ENCODE measurements around the gene TNFAIP8. TPM values are rescaled to one million over a fixed set of nuclear protein-coding genes. Genes with fewer than 3 reads are reported as not detected.

The TNFAIP8 gene
- total RNA-seq, 1 experiment from 2014 or later = 7.3 TPM

DNA sequence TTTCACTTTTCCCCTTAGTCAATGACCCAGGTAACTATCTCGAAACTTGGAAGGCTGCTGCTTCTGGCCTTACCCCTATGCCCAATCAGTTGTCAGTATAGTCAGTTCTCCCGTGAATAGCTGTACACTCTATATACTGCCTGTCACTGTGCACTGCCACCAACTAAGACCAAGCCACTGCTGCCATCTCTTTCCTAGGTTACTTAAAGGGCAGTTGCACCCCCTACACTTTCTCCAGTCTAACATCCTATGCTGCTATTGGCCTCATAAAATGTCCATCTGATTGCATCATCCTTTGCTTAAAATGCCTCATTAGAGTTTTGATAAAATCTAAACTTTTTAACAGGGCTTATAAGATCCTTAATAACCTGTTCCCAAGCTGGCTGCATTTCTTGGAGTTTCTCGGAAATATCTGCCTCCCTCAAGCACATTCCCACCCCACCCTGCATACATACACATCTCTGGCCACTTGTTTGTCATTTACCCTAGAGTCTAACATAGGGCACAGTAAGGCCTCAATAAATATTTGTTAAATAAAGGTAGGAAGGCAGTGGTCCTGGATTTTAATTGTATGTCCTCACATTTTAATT lies 32.8 kb upstream of the TNFAIP8 start:
- no peak overlapping the region for H3K27ac ChIP-seq (ENCODE audit: insufficient read length, low read depth, low read length)
- H3K27ac Mint-ChIP-seq = peak overlapping the region in 1 of 3 experiments; percentile 74; a peak in 2 of 7 replicates
- H2AFZ ChIP-seq (ENCODE audit: low read length) = no peak overlapping the region

More for the DNA sequence above, 32.8 kb upstream of the TNFAIP8 start:
- peaks cover 5% of the 10 kb centered on the region for H3K4me1 ChIP-seq (ENCODE audit: insufficient read depth, low read length)
- no peaks in the 10 kb centered on the region for H3K36me3 Mint-ChIP-seq (ENCODE audit: insufficient read depth in 1 of 3, low read depth in 3 of 3)
- H3K9ac ChIP-seq (ENCODE audit: extremely low read depth, insufficient read length, low read length) = no peak overlapping the region
- H2BK12ac ChIP-seq (ENCODE audit: insufficient read length, low read depth, low read length) = no peak overlapping the region
- TF ChIP-seq, protein P1, sequence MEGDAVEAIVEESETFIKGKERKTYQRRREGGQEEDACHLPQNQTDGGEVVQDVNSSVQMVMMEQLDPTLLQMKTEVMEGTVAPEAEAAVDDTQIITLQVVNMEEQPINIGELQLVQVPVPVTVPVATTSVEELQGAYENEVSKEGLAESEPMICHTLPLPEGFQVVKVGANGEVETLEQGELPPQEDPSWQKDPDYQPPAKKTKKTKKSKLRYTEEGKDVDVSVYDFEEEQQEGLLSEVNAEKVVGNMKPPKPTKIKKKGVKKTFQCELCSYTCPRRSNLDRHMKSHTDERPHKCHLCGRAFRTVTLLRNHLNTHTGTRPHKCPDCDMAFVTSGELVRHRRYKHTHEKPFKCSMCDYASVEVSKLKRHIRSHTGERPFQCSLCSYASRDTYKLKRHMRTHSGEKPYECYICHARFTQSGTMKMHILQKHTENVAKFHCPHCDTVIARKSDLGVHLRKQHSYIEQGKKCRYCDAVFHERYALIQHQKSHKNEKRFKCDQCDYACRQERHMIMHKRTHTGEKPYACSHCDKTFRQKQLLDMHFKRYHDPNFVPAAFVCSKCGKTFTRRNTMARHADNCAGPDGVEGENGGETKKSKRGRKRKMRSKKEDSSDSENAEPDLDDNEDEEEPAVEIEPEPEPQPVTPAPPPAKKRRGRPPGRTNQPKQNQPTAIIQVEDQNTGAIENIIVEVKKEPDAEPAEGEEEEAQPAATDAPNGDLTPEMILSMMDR (conservative IDR thresholded peaks at IDR 0.05) = no peak
- no peak overlapping the region for H2AK5ac ChIP-seq (ENCODE audit: insufficient read length, low read length)
- H3K4ac ChIP-seq (ENCODE audit: low read depth, low read length) = no peak overlapping the region
- H4K20me1 ChIP-seq (ENCODE audit: control insufficient read depth, insufficient read depth, insufficient read length) = no peaks in the 10 kb centered on the region
- no peak overlapping the region for H4K8ac ChIP-seq (replicated peaks; ENCODE audit: insufficient read length, low read depth, low read length)
- no peak overlapping the region for H3K14ac ChIP-seq (ENCODE audit: insufficient read depth, low read length)
- peaks cover 58 to 60% of the 10 kb centered on the region in 2 experiments for H3K4me1 Mint-ChIP-seq
- no peaks in the 10 kb centered on the region for H3K79me2 ChIP-seq (ENCODE audit: insufficient read depth, low read length)
- H2BK120ac ChIP-seq (ENCODE audit: low read depth, low read length, poor library complexity, severe bottlenecking) = no peak overlapping the region
- WGBS (ENCODE audit: extremely low coverage, insufficient read length, low lambda C conversion rate) = no CpG with 5 or more reads among the region's 3 CpGs
- no peak overlapping the region for H3K4me3 Mint-ChIP-seq
- H2BK15ac ChIP-seq (ENCODE audit: low read depth, low read length) = no peak overlapping the region
- no peak overlapping the region for H4K91ac ChIP-seq (ENCODE audit: insufficient read length, low read depth, low read length)
- H3K4me2 ChIP-seq (ENCODE audit: insufficient read depth, insufficient read length, low read length) = no peak overlapping the region
- no peak overlapping the region for H3K18ac ChIP-seq (ENCODE audit: insufficient read length, low read depth, low read length)
- H3K27me3 Mint-ChIP-seq (ENCODE audit: low read depth) = no peaks in the 10 kb centered on the region
- no peaks in the 10 kb centered on the region for H3K9me3 ChIP-seq (ENCODE audit: control insufficient read depth, low read depth, low read length)
- no peak overlapping the region for H2BK5ac ChIP-seq (ENCODE audit: insufficient read length, low read length)
- H3K23me2 ChIP-seq (ENCODE audit: insufficient read length, low read depth, low read length, poor library complexity, severe bottlenecking) = no peaks in the 10 kb centered on the region
- no peak overlapping the region for H3T11ph ChIP-seq (ENCODE audit: low read length)
- no peak for DNase-seq
- H2BK20ac ChIP-seq (ENCODE audit: low read depth, low read length, poor library complexity, severe bottlenecking) = no peak overlapping the region
- no peaks in the 10 kb centered on the region for H3K79me1 ChIP-seq (ENCODE audit: insufficient read depth, low read depth, low read length, poor library complexity, severe bottlenecking)
- no peak overlapping the region for H3K56ac ChIP-seq (ENCODE audit: insufficient read length, low read depth, low read length)
- no peaks in the 10 kb centered on the region for H3K27me3 ChIP-seq (ENCODE audit: insufficient read depth, low read length)
- no peaks in the 10 kb centered on the region for H3K9me3 Mint-ChIP-seq
- H4K5ac ChIP-seq (ENCODE audit: insufficient read length, low read depth, low read length) = no peak overlapping the region
- H3K23ac ChIP-seq (ENCODE audit: insufficient read length, low read depth, low read length) = no peak overlapping the region

Measured in H9 (cell line).